Lower leg skin (tissue), 3 donors: ENCODE data around the gene EGFLAM.

ENCODE experiments used
- CTCF ChIP-seq, 3 donors: fragments of 450-650 bp; IDR thresholded peaks; one replicate each; pipeline ENCODE4 v1.5.1; 2016; ENCODE audit warnings: antibody characterized with exemption in 3 of 3, mild to moderate bottlenecking in 3 of 3, moderate library complexity in 2 of 3
- POLR2A ChIP-seq, 2 donors: fragments of 450-650 bp; IDR thresholded peaks; one replicate each; pipeline ENCODE4 v1.6.1; 2016 to 2017; ENCODE audit warnings: antibody characterized with exemption in 2 of 2, mild to moderate bottlenecking in 1 of 2, moderate library complexity in 1 of 2

GRCh38 chr5:38500573-38501260 is 242.4 kb downstream of the EGFLAM start:
- TF ChIP-seq CTCF (IDR thresholded peaks at IDR 0.05), result no peak
- TF ChIP-seq POLR2A (IDR thresholded peaks at IDR 0.05), result no peak
